HuH-7.5 (cell line): ENCODE measurements around the gene LY6G6F.
"Not testable (repeated sequence)": the region's sequence is repeated elsewhere in the genome, so short reads cannot be mapped to it uniquely, and the experiment has no call there.

Experiments used
- DNase-seq: peaks from one replicate; pipeline ENCODE4 v3.0.0; 2011; ENCODE audit warnings: low spot score

The LY6G6F gene

GRCh38 chr6:31702819-31703716, 3.6 kb upstream of the LY6G6F start, which contains the start of gene ABHD16A:
Gene ABHD16A (minus strand): TSS chr6:31703324. CDS start chr6:31703281, 43 bp downstream.
- DNase-seq: peak; percentile 87

- DNase-seq: no peak
These were observed 735 bp upstream of the LY6G6F start for GRCh38 chr6:31705931-31706330.

GRCh38 chr6:31707701-31708100, 1.0 kb downstream of the LY6G6F start:
- DNase-seq: no peak

GRCh38 chr6:31708224-31708623, 1.6 kb downstream of the LY6G6F start:
- DNase-seq: no peak

GRCh38 chr6:31709157-31709556, 2.5 kb downstream of the LY6G6F start:
- DNase-seq: not testable (repeated sequence)

- no peak for DNase-seq
These were observed 4.0 kb downstream of the LY6G6F start for GRCh38 chr6:31710523-31711219.

GRCh38 chr6:31711233-31711632, 4.6 kb downstream of the LY6G6F start:
- no peak for DNase-seq

- DNase-seq: no peak
These were observed 5.6 kb downstream of the LY6G6F start for GRCh38 chr6:31712296-31712695.

GRCh38 chr6:31713465-31713864, 6.8 kb downstream of the LY6G6F start:
- DNase-seq: no peak

GRCh38 chr6:31713991-31714684, 7.5 kb downstream of the LY6G6F start:
- DNase-seq: no peak

- DNase-seq: no peak
These were observed 8.6 kb downstream of the LY6G6F start, which contains the start of gene LY6G6D for GRCh38 chr6:31715022-31715958. Gene LY6G6D (plus strand): TSS chr6:31715348. CDS start chr6:31715356, 8 bp downstream.

- peak; percentile 39 for DNase-seq
These were observed 11.0 kb downstream of the LY6G6F start for GRCh38 chr6:31717499-31718222.

GRCh38 chr6:31718265-31718664, 11.6 kb downstream of the LY6G6F start:
- no peak for DNase-seq

GRCh38 chr6:31719001-31719400, 12.3 kb downstream of the LY6G6F start:
- no peak for DNase-seq

GRCh38 chr6:31720196-31720770, 13.6 kb downstream of the LY6G6F start:
- no peak for DNase-seq

GRCh38 chr6:31721351-31722020, 14.8 kb downstream of the LY6G6F start, which contains the start of gene LY6G6C:
Gene LY6G6C (minus strand): TSS chr6:31721746. CDS start chr6:31721679, 67 bp downstream.
- DNase-seq: no peak

GRCh38 chr6:31722173-31722572, 15.5 kb downstream of the LY6G6F start:
- DNase-seq: no peak

- no peak for DNase-seq
These were observed 16.7 kb downstream of the LY6G6F start, which contains the start of gene MPIG6B for GRCh38 chr6:31723245-31723979. Gene MPIG6B (plus strand): TSS chr6:31723373. CDS start chr6:31723384, 11 bp downstream.
